Activated CD4-positive, alpha-beta T cell treated with anti-CD3 and anti-CD28 coated beads, Interleukin-2, Interleukin-6, amounts not matched to agents 100 ng/mL and 50 ng/mL, durations not matched to agents 16 hours and 8 hours (primary cell): ENCODE results near the gene NUDT15.
A peak's percentile ranks its signal among the peaks of the same experiment; 100 is the strongest.
"Not testable (repeated sequence)": the region's sequence is repeated elsewhere in the genome, so short reads cannot be mapped to it uniquely, and the experiment has no call there.

ENCODE experiments used
- DNase-seq: peaks from one replicate; pipeline ENCODE4 v3.0.0-alpha.2; 2020

Gene NUDT15

GRCh38 chr13:48037346-48038173 is at the start of gene NUDT15:
Gene NUDT15 (plus strand): TSS chr13:48037726. CDS start chr13:48037747, 21 bp downstream.
- peak; percentile 97 for DNase-seq

DNA sequence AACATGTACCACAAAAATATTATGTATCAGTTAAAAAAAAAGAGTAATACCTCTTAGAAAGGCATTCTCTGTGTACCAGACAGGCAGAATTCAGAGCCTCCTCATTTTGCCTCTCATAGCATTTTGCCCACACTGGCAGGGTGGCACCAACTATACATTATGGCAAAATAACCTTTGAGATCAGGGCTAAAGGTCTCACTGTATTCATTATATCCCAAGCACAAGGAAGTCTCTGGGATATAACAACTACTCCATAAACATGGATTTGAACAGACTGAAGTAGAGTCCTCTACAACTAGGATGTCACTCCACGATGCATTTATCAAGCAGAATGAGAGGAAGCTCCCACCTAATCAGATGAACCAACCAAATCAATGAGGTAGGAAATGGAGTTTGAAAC is 47.1 kb upstream of the NUDT15 start:
- no peak for DNase-seq

GRCh38 chr13:47990920-47991466 is 46.5 kb upstream of the NUDT15 start:
- no peak for DNase-seq

GRCh38 chr13:47991859-47992258 is 45.7 kb upstream of the NUDT15 start:
- no peak for DNase-seq

DNA sequence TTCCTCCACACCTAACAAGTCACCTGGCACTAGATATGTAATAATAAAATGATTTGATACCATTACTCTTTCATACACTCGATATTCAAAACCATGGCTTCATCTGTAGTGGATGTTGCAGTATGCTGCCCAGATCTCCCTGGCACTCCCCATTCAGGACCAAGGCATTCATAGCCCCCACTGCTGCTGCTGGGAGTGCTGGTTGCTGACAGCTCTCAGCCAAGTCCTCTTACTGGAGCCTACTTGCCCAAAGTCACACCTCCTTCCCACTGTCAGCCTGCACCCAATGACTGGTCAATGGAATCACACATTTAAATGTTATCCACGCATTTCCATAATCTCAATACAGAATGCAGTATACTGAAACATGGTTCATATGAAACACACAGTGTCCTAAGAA is 40.1 kb upstream of the NUDT15 start:
- DNase-seq = no peak

DNA sequence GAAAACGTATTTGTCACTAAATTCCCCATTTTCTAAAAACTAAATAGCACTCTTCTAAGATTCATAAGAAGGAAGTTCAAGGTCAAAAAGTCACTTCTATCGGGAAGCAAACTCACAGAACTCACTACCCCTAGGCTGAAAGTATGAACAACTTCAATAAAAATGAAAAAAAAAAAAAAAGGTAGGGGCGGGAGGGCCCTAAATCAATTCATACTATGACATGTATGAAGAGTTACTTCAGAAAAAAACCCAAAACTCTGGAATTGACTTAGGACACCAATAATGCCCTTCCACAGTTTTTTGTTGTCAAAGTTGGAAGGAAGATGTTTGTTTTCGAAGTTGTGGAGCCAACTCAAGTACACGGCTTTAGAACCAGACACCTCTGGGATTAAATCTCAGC is 37.6 kb upstream of the NUDT15 start:
- DNase-seq = no peak

- peak; percentile 11 for DNase-seq
Measured at GRCh38 chr13:48000559-48001113, 36.9 kb upstream of the NUDT15 start.

DNA sequence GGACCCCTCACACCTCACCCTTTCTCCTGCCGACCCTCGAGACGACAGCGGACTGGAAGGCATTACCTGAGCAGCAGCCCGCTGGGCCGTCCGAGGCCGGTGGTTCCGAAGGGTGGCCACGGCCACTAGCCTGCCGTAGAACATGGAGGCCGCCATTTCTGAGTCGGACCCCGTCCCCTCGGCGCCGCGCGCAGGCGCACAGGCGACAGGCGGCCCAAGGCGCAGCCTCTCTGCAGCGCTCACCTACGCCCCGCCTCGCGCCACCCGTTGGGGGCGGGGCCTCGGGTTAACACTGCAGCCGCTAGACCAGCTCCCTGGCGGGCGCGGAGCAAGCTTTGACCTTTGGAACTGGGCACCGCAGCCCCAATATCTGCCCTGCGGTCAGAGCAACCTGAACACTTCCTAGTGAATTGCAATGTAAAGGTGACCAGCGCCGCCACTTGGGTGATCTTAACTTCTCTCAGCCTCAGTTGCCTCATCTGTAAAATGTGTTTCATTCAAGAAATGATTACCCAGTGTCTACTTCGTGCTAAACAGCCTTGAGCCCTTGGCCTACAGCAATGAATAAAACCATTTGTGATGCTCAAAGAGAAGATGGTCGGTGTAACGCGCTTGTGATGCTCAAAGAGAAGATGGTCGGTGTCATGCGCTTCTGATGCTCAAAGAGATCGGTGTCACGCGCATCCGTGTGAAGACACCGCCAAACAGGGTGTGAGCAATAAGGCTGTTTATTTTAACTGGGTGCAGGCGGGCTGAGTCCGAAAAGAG is 36.2 kb upstream of the NUDT15 start, which contains the start of gene SUCLA2:
SUCLA2 (minus strand) TSS at position 160 of the 768 bp plus-strand sequence; CDS start at position 156, 4 bp downstream.
- peak; percentile 96 for DNase-seq

DNA sequence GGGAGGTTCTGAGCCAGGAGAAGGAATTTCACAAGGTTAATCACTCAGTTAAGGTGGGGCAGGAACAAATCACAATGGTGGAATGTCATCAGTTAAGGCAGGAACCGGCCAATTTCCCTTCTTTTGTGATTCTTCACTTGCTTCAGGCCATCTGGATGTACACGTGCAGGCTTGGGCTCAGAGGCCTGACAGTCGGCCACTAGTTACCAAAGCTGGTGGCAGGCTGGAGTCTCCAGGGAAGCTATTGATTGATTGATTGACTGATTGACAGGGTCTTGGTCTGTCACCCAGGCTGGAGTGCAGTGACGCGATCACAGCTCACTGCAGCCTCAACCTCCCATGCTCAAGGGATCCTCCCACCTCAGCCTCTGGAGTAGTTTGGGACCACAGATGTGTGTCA is 35.5 kb upstream of the NUDT15 start:
- DNase-seq = not testable (repeated sequence)

GRCh38 chr13:48004201-48004600 is 33.3 kb upstream of the NUDT15 start:
- DNase-seq = no peak

- DNase-seq = no peak
Measured at GRCh38 chr13:48006396-48006795, 31.1 kb upstream of the NUDT15 start.

- DNase-seq = no peak
Measured at GRCh38 chr13:48009284-48009683, 28.2 kb upstream of the NUDT15 start.

DNA sequence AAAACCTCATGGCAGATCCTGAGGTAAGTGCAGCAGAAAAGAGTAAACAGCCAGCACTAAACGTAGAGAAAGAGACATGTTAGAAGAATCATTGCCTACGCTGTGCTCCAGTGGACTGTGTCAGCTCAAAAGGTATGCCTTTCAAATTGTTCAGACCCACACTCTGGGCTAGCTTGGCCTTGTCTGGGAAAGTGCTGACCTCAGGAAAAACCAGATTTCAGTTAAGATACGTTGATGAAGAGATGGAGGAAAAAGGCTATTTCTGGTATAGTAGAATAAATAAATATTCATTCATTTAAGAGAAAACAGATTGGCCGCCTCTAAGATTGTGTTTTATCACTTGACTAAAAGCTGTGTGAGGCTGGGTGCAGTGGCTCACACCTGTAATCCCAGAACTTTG is 26.8 kb upstream of the NUDT15 start:
- no peak for DNase-seq

DNA sequence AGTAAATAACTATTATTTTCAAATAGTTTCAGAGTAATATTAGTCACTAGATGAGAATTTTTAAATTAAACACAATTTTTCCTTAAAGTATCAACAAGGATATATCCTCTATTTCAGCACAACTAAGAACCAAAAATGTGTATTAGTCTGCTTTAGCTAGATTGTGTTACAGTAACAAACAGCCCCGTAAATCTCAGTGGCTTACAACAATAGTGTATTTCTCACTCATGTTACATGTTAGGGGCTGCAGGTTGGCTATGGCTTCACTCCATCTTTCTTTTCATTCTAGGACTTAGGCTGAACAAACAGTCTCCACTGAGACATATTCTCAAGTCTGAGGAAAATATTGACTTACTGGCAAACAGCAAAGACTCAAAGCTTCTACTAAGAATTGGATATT is 24.9 kb upstream of the NUDT15 start:
- no peak for DNase-seq

GRCh38 chr13:48014359-48014758 is 23.2 kb upstream of the NUDT15 start:
- no peak for DNase-seq

- no peak for DNase-seq
Measured at GRCh38 chr13:48018637-48019036, 18.9 kb upstream of the NUDT15 start.

DNA sequence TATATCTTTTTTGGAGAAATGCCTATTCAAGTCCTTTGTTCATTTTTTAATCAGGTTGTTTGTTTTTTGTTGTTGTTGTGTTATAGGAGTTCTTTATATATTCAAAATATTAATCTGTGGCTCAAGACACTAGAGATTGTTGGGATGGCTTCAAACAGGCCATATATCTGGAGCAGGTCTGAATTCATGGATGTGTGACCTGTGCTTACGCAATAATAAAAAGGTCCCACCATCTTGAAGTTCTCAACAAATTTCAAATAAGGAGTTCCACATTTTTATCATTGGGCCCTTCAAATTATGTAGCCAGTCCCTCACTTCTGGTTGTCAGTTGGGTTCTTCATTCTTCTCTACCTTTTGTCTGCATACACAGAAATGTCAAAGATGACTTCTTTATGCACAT is 17.7 kb upstream of the NUDT15 start:
- DNase-seq = no peak

DNA sequence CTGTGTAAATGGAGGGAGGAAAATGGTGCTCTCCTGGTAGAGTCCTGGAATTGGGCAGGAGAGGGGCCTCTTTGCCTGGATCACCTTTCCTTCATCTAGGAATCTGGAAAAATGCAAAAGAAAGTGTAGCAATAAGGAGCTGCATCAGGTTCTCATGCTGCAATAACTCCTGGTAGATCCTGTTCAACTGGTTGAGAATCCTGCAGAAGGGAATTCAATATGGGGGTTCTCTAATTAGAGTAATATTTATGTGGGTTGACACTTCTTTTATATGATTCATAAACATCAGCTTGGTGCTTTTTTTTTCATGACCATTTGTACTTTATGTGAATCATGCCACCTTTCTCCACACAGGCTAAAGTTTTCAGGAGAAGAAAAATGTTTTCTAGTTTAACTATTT is 9.5 kb upstream of the NUDT15 start:
- no peak for DNase-seq

GRCh38 chr13:48029859-48030258 is 7.7 kb upstream of the NUDT15 start:
- DNase-seq = no peak

- DNase-seq = no peak
Measured at GRCh38 chr13:48038761-48039160, 1.2 kb downstream of the NUDT15 start.

- no peak for DNase-seq
Measured at GRCh38 chr13:48040049-48040448, 2.5 kb downstream of the NUDT15 start.

GRCh38 chr13:48040896-48041295 is 3.4 kb downstream of the NUDT15 start:
- DNase-seq = no peak

DNA sequence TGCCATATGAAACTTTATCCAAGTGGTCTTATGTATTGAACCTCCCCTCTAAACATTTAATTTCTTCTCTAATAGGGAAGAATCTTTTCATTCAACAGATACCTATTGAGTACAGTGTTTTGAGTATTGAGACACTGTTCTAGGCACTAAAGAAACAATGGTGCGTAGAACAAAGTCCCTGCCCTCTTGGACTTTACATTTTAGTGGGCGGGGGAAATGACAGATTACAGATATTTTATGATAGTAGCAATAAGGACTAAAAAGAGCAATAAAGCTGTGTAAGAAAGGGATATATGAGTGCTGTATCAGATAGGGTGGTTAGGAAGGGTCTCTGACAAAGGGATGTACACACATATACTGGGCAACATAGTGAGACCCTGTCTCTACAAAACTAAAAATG is 5.4 kb downstream of the NUDT15 start:
- no peak for DNase-seq
